NCI-H2196 treated with DMSO at 0.1 percent for 48 hours (cell line): ENCODE results near the gene MEF2D.
A peak's percentile ranks its signal among the peaks of the same experiment; 100 is the strongest.

Source experiments
- DNase-seq: peaks from one replicate; lab custom pipeline; 2025; ENCODE audit not compliant: unreplicated experiment; lab: John Stamatoyannopoulos, UW

Gene MEF2D

GRCh38 chr1:156502391-156502893 is 1.9 kb upstream of the MEF2D start:
- no peak for DNase-seq

GRCh38 chr1:156500793-156501506 is 375 bp upstream of the MEF2D start:
- peak; percentile 77 for DNase-seq

GRCh38 chr1:156499842-156500542 is 583 bp downstream of the MEF2D start:
- DNase-seq: no peak

- DNase-seq: no peak
Measured at GRCh38 chr1:156499194-156499841, 1.3 kb downstream of the MEF2D start.

GRCh38 chr1:156498432-156499193 is 2.0 kb downstream of the MEF2D start:
- DNase-seq: no peak

GRCh38 chr1:156497743-156498431 is 2.7 kb downstream of the MEF2D start:
- no peak for DNase-seq

- DNase-seq: no peak
Measured at GRCh38 chr1:156497078-156497742, 3.4 kb downstream of the MEF2D start.

GRCh38 chr1:156496211-156496761 is 4.3 kb downstream of the MEF2D start:
- DNase-seq: no peak

- DNase-seq: no peak
Measured at GRCh38 chr1:156495401-156496140, 5.0 kb downstream of the MEF2D start.

- no peak for DNase-seq
Measured at GRCh38 chr1:156494309-156494895, 6.2 kb downstream of the MEF2D start.

- DNase-seq: no peak
Measured at GRCh38 chr1:156493742-156494141, 6.8 kb downstream of the MEF2D start.

GRCh38 chr1:156493154-156493631 is 7.4 kb downstream of the MEF2D start:
- DNase-seq: no peak

- DNase-seq: no peak
Measured at GRCh38 chr1:156492591-156493080, 7.9 kb downstream of the MEF2D start.

GRCh38 chr1:156492013-156492590 is 8.5 kb downstream of the MEF2D start:
- DNase-seq: no peak

GRCh38 chr1:156491151-156491949 is 9.2 kb downstream of the MEF2D start:
- DNase-seq: no peak

GRCh38 chr1:156490401-156491032 is 10.1 kb downstream of the MEF2D start:
- DNase-seq: no peak

- no peak for DNase-seq
Measured at GRCh38 chr1:156489935-156490293, 10.7 kb downstream of the MEF2D start.
